GM23338 (cell line): ENCODE results near the gene IFNL1. TPM values are rescaled to one million over a fixed set of nuclear protein-coding genes. Genes with fewer than 3 reads are reported as not detected.

Source experiments
- ATAC-seq: fragments of 200-7000 bp; cut with Tn5 transposase; 3 replicates; pipeline ENCODE4 v1.9.1; 2020
- DNase-seq: peaks from one replicate; pipeline ENCODE4 v3.0.0-alpha.2; 2015; ENCODE audit warnings: low spot score
- H2AFZ ChIP-seq: fragments of 200-600 bp; sonication (generic); 2 replicates; pipeline ENCODE4 v1.8.0; 2016; ENCODE audit warnings: antibody characterized with exemption, mild to moderate bottlenecking, moderate library complexity
- H3F3A ChIP-seq: fragments of 200-600 bp; sonication (generic); replicated peaks from 2 replicates; pipeline ENCODE4 v1.8.0; 2017; ENCODE audit warnings: antibody characterized with exemption, mixed run types, low read depth
- H3K27ac ChIP-seq: fragments of 200-600 bp; sonication (generic); 2 replicates; pipeline ENCODE4 v1.6.1; 2016; ENCODE audit warnings: low read depth
- H3K27me3 ChIP-seq: fragments of 200-600 bp; sonication (generic); 2 replicates; pipeline ENCODE4 v1.8.0; 2016; ENCODE audit warnings: mild to moderate bottlenecking, mixed run types, moderate library complexity; ENCODE audit not compliant: insufficient read depth
- H3K36me3 ChIP-seq: fragments of 200-600 bp; sonication (generic); 2 replicates; pipeline ENCODE4 v1.8.0; 2016; ENCODE audit warnings: mild to moderate bottlenecking; ENCODE audit not compliant: insufficient read depth
- H3K4me1 ChIP-seq: fragments of 200-600 bp; sonication (generic); 2 replicates; pipeline ENCODE4 v1.8.0; 2016; ENCODE audit warnings: mild to moderate bottlenecking, moderate library complexity; ENCODE audit not compliant: insufficient read depth
- H3K4me2 ChIP-seq: fragments of 200-600 bp; sonication (generic); 2 replicates; pipeline ENCODE4 v1.7.1; 2017; ENCODE audit warnings: mixed run types
- H3K4me3 ChIP-seq: fragments of 200-600 bp; sonication (generic); 2 replicates; pipeline ENCODE4 v1.6.1; 2016; ENCODE audit warnings: mixed run types
- H3K79me2 ChIP-seq: fragments of 200-600 bp; sonication (generic); replicated peaks from 2 replicates; pipeline ENCODE4 v1.8.0; 2017; ENCODE audit warnings: mild to moderate bottlenecking; ENCODE audit not compliant: insufficient read depth
- H3K9me2 ChIP-seq: fragments of 200-600 bp; sonication (generic); 2 replicates; pipeline ENCODE4 v1.8.0; 2017; ENCODE audit not compliant: insufficient read depth
- H4K20me1 ChIP-seq: fragments of 200-600 bp; sonication (generic); replicated peaks from 2 replicates; pipeline ENCODE4 v1.8.0; 2017; ENCODE audit warnings: mild to moderate bottlenecking; ENCODE audit not compliant: insufficient read depth
- H3K27ac Mint-ChIP-seq: 2 replicates; pipeline ENCODE4 v1.8.0; 2020; ENCODE audit warnings: inconsistent platforms, mild to moderate bottlenecking, moderate library complexity, mixed read lengths
- H3K27me3 Mint-ChIP-seq: 3 replicates; pipeline ENCODE4 v1.8.0; 2022; ENCODE audit warnings: low read depth, mild to moderate bottlenecking, moderate library complexity, mixed read lengths, inconsistent platforms; ENCODE audit not compliant: insufficient read depth, poor library complexity
- H3K36me3 Mint-ChIP-seq: 3 replicates; pipeline ENCODE4 v1.8.0; 2021; ENCODE audit warnings: low read depth, mild to moderate bottlenecking, inconsistent platforms, moderate library complexity, mixed read lengths
- H3K4me1 Mint-ChIP-seq: 3 replicates; pipeline ENCODE4 v1.8.0; 2020; ENCODE audit warnings: mild to moderate bottlenecking, inconsistent platforms, mixed read lengths
- H3K4me3 Mint-ChIP-seq: 3 replicates; pipeline ENCODE4 v1.8.0; 2021; ENCODE audit warnings: moderate library complexity, mild to moderate bottlenecking, inconsistent platforms, mixed read lengths
- H3K9me3 Mint-ChIP-seq: 3 replicates; pipeline ENCODE4 v1.8.0; 2020; ENCODE audit warnings: moderate library complexity, mild to moderate bottlenecking, inconsistent platforms, mixed read lengths
- EZH2 ChIP-seq: fragments of 200-600 bp; sonication (generic); IDR thresholded peaks from one replicate; pipeline ENCODE4 v1.8.0; 2017; ENCODE audit warnings: antibody characterized with exemption, mild to moderate bottlenecking, low read depth; ENCODE audit not compliant: unreplicated experiment
- POLR2AphosphoS5 ChIP-seq: IDR thresholded peaks from 2 replicates; pipeline ENCODE4 v1.6.1; 2016; ENCODE audit warnings: antibody characterized with exemption, low read depth
- STAT1 ChIP-seq: IDR thresholded peaks from one replicate; pipeline ENCODE4 v1.6.1; 2016; ENCODE audit warnings: antibody characterized with exemption; ENCODE audit not compliant: unreplicated experiment
- ZNF114 ChIP-seq: fragments of 250-450 bp; sonication (Bioruptor Pico); IDR thresholded peaks from 2 replicates; pipeline ENCODE4 v1.5.0; 2020; ENCODE audit warnings: mild to moderate bottlenecking, moderate library complexity
- polyA plus RNA-seq: library from polyadenylated mRNA; unstranded; fragments of >200 nt; fragmentation: Nextera tagmentation; extraction: Ambion mirVana; gene quantifications from 2 replicates; pipeline ENCODE4 v1.2.1, GENCODE V29; 2016
- total RNA-seq: library from RNA; depleted of rRNA; stranded (reverse); fragments of >200 nt; shearing (Covaris generic); gene quantifications from 2 replicates; pipeline ENCODE4 v1.2.3, GENCODE V29; 2014
- TF ChIP-seq, protein P1 (sequence below): IDR thresholded peaks from one replicate; pipeline ENCODE4 v1.6.1; 2018; ENCODE audit warnings: antibody characterized with exemption; ENCODE audit not compliant: unreplicated experiment
- TF ChIP-seq, protein P2 (sequence below), 2 experiments: fragments of 200-600 bp in 1 of 2; sonication (generic) in 1 of 2; conservative IDR thresholded peaks; 2 replicates each; pipeline versions ENCODE4 v1.5.1 to v1.6.1; 2016 to 2017; ENCODE audit warnings: antibody characterized with exemption in 2 of 2, low read depth in 2 of 2, mild to moderate bottlenecking in 2 of 2, moderate library complexity in 1 of 2
- TF ChIP-seq, protein P3 (sequence below): fragments of 250-450 bp; sonication (Bioruptor Pico); IDR thresholded peaks from 2 replicates; pipeline ENCODE4 v1.5.0; 2020; ENCODE audit warnings: mild to moderate bottlenecking, moderate library complexity

IFNL1 gene
- total and polyA plus RNA-seq, 2 experiments from 2014 or later: not detected

DNA sequence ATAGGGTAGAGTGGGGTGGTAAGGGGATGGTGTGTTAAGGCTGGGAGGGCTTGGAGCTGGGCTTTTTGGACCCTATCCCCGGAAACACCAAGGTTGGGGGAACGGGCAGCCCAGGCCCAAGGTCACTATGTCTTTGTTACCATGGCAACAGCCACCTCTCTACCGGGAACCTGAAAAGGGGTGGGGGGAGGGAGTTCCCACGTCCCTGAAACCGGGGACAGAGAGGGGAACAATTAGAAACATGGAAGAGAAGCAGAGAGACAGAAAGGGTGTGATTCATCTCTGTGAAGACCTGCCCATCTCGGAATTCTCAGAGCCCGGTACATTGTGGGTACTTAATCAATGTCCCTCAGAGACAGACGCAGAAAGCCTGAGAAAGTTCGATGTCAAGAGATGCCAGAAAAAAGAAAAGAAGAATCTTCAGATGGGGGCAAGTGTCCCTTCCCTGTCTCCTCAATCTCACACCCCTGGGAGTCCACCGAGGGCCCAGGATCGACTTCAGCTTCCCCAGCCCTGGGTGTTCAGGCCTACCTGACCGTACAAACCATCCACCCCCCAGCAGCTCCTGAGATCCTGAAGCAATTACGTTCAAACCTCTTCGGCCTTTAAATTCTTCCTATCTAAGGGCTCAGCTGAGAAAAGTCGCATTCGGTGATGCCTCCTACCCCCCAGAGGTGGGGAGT lies 31.3 kb downstream of the IFNL1 start (continued):
- TF ChIP-seq ZNF114 (CRISPR knock-in tag): no peak
- TF ChIP-seq EZH2: no peak
- TF ChIP-seq, protein P1, sequence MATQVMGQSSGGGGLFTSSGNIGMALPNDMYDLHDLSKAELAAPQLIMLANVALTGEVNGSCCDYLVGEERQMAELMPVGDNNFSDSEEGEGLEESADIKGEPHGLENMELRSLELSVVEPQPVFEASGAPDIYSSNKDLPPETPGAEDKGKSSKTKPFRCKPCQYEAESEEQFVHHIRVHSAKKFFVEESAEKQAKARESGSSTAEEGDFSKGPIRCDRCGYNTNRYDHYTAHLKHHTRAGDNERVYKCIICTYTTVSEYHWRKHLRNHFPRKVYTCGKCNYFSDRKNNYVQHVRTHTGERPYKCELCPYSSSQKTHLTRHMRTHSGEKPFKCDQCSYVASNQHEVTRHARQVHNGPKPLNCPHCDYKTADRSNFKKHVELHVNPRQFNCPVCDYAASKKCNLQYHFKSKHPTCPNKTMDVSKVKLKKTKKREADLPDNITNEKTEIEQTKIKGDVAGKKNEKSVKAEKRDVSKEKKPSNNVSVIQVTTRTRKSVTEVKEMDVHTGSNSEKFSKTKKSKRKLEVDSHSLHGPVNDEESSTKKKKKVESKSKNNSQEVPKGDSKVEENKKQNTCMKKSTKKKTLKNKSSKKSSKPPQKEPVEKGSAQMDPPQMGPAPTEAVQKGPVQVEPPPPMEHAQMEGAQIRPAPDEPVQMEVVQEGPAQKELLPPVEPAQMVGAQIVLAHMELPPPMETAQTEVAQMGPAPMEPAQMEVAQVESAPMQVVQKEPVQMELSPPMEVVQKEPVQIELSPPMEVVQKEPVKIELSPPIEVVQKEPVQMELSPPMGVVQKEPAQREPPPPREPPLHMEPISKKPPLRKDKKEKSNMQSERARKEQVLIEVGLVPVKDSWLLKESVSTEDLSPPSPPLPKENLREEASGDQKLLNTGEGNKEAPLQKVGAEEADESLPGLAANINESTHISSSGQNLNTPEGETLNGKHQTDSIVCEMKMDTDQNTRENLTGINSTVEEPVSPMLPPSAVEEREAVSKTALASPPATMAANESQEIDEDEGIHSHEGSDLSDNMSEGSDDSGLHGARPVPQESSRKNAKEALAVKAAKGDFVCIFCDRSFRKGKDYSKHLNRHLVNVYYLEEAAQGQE: no peak

DNA sequence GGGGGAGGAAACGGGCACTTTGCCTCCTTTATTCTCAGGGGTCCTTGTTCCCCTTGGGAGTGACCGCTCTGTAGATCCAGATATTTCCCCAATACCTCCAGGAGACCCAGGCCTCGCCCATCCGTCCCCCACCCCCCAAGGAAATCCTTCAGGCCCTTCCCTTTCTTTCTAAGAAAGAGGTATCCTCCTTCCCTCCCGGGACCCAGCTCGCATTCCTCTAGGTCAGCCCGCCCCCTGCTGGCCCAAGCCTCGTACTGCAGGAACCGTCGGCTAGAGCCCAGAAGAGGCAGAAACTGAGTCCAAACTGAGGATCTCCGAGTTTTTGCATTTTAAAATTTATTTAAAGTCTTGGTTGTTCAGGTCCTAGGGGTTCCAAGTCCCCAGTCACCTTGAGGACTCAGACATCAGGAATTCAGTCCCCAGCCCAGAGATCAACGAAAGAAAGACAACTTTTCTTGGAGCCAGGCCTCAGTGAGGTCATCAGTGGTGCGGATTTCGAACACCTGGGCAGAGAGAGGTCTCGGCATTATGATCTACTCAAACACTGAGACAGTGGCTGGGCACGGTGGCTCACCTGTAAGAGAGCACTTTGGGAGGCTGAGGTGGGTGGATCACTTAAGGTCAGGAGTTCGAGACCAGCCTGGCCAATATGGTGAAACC lies 32.0 kb downstream of the IFNL1 start:
- Histone ChIP-seq H3K4me1 (peaks cover 11% of the 10 kb centered on the region), H3F3A (no peaks in the 10 kb centered on the region), H3K9me2 (no peaks in the 10 kb centered on the region), H3K79me2 (no peaks in the 10 kb centered on the region), H4K20me1 (no peaks in the 10 kb centered on the region), H3K36me3 (no peaks in the 10 kb centered on the region), H3K4me3 (peak overlapping the region; percentile 31; the same call in 1 of the 2 replicates), H3K4me2 (peak overlapping the region; percentile 66), H2AFZ (peak overlapping the region; percentile 97), H3K27me3 (no peaks in the 10 kb centered on the region), H3K27ac (no peak overlapping the region)
- Mint-ChIP-seq H3K27ac (0 out of 2 replicates have a peak overlapping the region, but pooled peaks have one; percentile 35), H3K4me3 (peak overlapping the region; percentile 43; the same call in 1 of the 3 replicates), H3K27me3 (peaks cover 19% of the 10 kb centered on the region), H3K9me3 (no peaks in the 10 kb centered on the region), H3K4me1 (peaks cover 13% of the 10 kb centered on the region), H3K36me3 (no peaks in the 10 kb centered on the region)
- DNase-seq (peak; percentile 94), ATAC-seq (peak; percentile 78)
- TF ChIP-seq, protein P2, sequence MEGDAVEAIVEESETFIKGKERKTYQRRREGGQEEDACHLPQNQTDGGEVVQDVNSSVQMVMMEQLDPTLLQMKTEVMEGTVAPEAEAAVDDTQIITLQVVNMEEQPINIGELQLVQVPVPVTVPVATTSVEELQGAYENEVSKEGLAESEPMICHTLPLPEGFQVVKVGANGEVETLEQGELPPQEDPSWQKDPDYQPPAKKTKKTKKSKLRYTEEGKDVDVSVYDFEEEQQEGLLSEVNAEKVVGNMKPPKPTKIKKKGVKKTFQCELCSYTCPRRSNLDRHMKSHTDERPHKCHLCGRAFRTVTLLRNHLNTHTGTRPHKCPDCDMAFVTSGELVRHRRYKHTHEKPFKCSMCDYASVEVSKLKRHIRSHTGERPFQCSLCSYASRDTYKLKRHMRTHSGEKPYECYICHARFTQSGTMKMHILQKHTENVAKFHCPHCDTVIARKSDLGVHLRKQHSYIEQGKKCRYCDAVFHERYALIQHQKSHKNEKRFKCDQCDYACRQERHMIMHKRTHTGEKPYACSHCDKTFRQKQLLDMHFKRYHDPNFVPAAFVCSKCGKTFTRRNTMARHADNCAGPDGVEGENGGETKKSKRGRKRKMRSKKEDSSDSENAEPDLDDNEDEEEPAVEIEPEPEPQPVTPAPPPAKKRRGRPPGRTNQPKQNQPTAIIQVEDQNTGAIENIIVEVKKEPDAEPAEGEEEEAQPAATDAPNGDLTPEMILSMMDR (conservative IDR thresholded peaks at IDR 0.05; ENCODE audit: low read depth in 2 of 2): peak; percentile 97 to 100
- TF ChIP-seq ZNF114 (CRISPR knock-in tag) (no peak), POLR2AphosphoS5 (no peak), STAT1 (no peak)
- TF ChIP-seq, protein P3, sequence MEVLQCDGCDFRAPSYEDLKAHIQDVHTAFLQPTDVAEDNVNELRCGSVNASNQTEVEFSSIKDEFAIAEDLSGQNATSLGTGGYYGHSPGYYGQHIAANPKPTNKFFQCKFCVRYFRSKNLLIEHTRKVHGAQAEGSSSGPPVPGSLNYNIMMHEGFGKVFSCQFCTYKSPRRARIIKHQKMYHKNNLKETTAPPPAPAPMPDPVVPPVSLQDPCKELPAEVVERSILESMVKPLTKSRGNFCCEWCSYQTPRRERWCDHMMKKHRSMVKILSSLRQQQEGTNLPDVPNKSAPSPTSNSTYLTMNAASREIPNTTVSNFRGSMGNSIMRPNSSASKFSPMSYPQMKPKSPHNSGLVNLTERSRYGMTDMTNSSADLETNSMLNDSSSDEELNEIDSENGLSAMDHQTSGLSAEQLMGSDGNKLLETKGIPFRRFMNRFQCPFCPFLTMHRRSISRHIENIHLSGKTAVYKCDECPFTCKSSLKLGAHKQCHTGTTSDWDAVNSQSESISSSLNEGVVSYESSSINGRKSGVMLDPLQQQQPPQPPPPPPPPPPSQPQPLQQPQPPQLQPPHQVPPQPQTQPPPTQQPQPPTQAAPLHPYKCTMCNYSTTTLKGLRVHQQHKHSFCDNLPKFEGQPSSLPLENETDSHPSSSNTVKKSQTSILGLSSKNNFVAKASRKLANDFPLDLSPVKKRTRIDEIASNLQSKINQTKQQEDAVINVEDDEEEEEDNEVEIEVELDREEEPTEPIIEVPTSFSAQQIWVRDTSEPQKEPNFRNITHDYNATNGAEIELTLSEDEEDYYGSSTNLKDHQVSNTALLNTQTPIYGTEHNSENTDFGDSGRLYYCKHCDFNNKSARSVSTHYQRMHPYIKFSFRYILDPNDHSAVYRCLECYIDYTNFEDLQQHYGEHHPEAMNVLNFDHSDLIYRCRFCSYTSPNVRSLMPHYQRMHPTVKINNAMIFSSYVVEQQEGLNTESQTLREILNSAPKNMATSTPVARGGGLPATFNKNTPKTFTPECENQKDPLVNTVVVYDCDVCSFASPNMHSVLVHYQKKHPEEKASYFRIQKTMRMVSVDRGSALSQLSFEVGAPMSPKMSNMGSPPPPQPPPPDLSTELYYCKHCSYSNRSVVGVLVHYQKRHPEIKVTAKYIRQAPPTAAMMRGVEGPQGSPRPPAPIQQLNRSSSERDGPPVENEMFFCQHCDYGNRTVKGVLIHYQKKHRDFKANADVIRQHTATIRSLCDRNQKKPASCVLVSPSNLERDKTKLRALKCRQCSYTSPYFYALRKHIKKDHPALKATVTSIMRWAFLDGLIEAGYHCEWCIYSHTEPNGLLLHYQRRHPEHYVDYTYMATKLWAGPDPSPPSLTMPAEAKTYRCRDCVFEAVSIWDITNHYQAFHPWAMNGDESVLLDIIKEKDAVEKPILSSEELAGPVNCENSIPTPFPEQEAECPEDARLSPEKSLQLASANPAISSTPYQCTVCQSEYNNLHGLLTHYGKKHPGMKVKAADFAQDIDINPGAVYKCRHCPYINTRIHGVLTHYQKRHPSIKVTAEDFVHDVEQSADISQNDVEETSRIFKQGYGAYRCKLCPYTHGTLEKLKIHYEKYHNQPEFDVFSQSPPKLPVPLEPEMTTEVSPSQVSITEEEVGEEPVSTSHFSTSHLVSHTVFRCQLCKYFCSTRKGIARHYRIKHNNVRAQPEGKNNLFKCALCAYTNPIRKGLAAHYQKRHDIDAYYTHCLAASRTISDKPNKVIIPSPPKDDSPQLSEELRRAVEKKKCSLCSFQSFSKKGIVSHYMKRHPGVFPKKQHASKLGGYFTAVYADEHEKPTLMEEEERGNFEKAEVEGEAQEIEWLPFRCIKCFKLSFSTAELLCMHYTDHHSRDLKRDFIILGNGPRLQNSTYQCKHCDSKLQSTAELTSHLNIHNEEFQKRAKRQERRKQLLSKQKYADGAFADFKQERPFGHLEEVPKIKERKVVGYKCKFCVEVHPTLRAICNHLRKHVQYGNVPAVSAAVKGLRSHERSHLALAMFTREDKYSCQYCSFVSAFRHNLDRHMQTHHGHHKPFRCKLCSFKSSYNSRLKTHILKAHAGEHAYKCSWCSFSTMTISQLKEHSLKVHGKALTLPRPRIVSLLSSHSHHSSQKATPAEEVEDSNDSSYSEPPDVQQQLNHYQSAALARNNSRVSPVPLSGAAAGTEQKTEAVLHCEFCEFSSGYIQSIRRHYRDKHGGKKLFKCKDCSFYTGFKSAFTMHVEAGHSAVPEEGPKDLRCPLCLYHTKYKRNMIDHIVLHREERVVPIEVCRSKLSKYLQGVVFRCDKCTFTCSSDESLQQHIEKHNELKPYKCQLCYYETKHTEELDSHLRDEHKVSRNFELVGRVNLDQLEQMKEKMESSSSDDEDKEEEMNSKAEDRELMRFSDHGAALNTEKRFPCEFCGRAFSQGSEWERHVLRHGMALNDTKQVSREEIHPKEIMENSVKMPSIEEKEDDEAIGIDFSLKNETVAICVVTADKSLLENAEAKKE: no peak
